SIG-M5 (cell line): ENCODE measurements around the gene SPEN.
"Not testable (repeated sequence)": the region's sequence is repeated elsewhere in the genome, so short reads cannot be mapped to it uniquely, and the experiment has no call there.

ENCODE experiments used
- DNase-seq: peaks from one replicate; lab custom pipeline; 2025; lab: John Stamatoyannopoulos, UW

The SPEN gene

DNA sequence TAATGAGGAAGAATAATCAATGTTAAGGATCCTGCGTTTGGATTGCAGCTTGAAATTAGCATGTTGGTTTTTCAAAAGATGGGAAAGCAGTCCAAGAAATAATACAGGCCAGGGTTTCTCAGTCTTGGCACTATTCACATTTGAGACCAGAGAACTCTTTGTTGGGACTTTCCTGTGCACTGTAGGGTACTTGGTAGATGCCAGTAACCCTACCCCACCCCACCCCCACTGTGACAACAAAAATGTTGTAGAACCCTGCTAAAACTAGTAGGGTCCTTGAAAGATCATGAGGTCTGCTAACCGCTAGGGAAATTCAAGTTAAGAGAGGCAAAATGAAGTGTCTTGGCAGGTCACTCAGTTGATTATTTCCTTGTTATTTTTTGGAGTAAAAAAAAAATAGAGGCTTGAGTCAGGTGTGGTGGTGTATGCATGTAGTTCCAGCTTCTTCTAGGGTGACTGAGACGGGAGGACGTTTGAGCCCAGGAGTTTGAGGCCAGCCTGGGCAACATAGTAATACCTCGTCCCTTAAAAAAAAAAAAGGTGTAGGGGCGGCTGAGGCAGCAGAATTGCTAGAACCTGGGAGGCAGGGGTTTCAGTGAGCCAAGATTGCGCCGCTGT, 53.3 kb downstream of the SPEN start:
- no peak for DNase-seq

DNA sequence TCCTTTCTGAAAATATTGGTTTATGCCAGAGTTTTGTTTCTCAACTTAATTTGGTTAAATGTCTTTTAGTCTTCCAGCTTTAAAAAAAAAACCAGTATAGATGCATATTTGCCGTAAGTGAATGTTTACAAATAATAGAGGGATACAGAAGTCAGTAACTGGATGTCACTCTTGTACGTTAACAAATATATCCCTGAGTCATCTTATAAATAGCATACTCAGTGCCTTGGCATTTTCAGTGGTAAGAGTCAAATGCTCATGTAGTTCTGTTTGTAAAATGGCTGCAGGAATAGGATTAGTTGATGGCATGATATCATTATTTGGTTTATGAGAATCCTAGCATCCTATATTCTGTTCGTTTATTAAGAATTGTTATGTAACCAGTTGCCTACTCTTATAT, 55.4 kb downstream of the SPEN start:
- DNase-seq = no peak

DNA sequence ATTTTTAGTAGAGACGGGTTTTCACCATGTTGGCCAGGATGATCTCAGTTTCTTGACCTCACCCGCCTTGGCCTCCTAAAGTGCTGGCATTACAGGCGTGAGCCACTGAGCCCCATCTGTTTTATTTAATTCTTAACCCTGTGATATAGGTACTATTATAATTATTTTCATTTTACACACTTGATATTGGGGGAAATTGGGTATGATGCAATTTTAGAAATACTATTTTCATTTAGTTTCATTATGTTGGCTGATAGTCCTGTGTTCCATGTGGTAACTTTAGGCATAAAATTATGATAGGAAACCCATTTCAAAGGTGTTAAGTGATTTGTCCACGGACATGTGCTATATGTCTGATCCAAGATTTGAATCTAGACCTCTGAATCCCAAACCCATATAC, 61.1 kb downstream of the SPEN start:
- no peak for DNase-seq

DNA sequence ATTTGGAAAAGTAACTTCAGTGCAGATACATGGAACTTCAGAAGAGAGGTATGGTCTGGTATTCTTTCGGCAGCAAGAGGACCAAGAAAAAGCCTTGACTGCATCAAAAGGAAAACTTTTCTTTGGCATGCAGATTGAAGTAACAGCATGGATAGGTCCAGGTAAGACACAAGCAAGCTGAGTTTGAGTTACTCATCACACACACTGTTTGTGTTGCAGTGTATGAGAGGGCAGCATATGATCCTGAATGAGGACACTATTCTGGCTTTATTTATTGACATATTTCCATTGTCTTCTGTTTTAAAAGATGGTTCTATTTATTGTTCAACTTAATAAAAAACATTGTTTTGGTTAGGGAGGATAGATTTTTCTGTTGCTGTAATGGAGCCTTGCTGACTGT, 63.6 kb downstream of the SPEN start:
- no peak for DNase-seq

DNA sequence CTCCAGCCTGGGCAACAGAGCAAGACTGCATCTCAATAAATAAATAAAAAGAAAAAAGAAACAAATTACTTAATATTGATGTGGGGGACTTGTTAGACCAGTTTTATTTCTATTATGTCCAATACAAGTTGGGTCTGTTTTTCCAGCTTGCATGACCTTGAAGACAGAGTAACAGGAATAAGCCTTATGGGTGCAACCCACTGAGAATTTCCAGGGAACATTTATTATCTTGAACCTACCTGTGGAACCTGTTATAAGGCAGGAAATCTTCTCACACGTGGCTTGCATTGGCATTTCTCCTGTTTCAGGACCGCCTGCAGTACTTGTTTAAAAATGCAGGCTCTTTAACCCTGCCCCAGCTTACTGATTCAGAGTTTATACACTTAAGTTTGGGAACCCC, 64.4 kb downstream of the SPEN start:
- DNase-seq = no peak

DNA sequence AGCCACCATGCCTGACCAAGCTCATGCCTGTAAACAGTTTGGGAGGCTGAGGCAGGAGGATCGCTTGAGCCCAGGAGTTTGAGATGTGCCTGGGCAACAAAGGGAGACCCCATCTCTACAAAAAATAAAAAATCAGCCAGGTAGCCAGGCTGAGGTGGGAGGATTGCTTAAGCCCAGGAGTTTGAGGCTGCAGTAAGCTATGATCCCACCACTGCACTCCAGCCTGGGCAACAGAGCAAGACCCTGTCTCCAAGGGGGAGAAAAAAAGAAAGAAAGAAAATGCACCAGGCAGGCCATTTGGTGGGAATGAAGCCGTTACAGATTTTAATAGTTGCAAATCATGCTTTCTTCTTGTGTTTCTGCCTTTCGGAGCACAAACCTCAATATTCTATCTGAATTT, 66.1 kb downstream of the SPEN start:
- not testable (repeated sequence) for DNase-seq

DNA sequence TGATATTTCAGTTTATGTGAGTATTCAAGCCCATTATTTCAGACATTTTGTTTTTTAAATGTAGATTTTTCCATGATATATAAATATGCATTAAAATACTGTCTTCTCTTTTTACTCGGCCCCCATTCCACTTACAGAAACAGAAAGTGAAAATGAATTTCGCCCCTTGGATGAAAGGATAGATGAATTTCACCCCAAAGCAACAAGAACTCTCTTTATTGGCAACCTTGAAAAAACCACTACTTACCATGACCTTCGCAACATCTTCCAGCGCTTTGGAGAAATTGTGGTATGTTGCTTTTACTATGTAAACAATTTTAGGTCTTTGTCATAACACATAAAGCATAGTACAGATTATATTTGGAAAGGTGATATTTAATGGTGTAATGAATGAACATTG, 68.5 kb downstream of the SPEN start:
- DNase-seq = no peak

DNA sequence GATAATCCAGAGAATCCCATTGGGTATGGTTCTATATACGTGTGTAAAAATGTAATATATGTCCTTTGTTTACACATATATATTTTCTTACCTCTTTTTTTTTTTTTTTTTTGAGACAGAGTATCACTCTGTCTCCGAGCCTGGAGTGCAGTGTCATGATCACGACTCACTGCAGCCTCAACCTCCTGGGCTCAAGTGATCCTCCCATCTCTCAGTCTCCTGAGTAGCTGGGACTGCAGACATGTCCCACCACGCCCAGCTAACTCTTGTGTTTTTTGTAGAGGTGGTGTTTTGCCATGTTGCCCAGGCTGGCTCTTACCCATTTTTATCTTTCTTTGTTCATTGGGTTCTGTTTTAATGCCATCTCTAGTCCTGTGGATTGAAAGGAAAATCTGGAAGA, 68.9 kb downstream of the SPEN start:
- no peak for DNase-seq

DNA sequence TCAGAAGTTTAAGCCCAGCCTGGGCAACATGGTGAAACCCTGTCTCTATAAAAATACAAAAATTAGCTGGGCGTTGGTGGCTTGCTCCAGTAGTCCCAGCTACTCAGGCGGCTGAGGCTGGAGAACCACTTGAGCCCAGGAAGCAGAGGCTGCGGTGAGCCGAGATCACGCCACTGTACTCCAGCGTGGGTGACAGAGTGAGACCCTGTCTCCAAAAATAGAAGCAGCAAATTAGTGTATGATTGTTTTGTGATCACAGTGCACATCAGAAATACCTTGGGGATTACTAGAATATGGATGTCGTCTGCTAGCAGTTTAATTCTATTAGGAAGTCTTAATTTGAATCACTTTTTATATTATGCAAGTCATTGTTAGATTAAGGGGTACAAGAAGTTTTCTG, 69.4 kb downstream of the SPEN start:
- no peak for DNase-seq

DNA sequence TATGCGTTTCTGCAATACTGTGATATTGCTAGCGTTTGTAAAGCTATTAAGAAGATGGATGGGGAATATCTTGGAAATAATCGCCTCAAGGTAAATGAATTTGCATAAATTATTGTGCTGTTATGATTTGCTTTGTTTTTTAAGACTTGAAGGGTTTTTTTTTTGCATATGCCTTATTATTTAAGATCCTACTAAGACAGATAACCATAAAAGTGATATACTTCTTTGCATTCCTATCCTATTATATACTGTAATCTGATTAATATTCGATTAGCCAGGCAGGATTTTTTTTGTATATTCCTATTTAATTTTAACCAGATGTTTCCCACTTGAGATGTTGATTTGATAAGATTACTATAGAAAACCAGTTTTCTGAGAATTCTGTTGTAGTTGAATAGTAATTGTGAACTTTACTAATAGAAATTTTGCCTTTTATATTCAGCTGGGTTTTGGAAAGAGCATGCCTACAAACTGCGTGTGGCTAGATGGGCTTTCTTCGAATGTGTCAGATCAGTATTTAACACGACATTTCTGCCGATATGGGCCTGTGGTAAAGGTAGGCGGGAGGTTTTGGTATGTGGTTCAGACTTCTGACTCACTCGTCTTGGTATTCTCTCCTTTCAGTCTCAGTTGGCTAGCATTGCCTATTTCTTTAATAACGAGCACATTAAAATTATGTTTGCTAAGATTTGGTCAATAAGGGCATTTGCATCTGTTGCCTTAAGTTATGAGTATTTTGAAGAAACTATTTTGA, 71.6 kb downstream of the SPEN start:
- DNase-seq = no peak

DNA sequence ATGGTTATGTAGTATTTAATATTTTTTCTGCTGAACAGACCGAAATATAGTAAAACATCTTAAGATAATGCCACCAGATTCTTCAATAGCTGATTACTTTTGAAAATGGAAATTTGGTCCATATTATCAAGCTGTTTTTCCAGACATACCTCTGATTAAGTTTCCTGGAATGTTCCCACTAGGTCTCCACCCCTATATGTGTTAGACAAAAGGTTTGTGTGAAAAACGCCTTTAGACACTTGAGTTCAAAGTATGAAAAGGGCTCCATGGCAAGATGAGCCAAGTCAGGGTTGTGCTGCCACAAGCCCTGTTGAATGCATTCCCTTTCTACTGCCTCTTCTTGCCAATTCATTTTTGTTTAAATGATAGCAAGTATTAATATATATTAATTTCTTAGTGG, 75.7 kb downstream of the SPEN start:
- DNase-seq = no peak

DNA sequence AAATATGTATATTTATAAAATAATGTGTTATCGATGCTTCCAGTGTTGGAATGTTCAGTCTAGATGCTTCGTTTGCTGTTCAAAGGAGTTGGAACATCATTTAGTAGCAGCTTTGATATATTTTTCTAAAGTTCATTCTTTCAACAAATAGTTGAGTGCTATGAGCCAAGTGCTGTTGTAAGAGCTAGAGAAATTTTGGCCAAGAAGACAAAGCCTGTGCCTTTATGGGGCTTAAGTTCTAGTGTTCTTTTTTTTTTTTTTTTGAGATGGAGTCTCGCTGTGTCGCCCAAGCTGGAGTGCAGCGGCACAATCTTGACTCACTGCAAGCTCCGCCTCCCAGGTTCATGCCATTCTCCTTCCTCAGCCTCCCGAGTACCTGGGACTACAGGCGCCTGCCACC, 78.9 kb downstream of the SPEN start:
- not testable (repeated sequence) for DNase-seq

DNA sequence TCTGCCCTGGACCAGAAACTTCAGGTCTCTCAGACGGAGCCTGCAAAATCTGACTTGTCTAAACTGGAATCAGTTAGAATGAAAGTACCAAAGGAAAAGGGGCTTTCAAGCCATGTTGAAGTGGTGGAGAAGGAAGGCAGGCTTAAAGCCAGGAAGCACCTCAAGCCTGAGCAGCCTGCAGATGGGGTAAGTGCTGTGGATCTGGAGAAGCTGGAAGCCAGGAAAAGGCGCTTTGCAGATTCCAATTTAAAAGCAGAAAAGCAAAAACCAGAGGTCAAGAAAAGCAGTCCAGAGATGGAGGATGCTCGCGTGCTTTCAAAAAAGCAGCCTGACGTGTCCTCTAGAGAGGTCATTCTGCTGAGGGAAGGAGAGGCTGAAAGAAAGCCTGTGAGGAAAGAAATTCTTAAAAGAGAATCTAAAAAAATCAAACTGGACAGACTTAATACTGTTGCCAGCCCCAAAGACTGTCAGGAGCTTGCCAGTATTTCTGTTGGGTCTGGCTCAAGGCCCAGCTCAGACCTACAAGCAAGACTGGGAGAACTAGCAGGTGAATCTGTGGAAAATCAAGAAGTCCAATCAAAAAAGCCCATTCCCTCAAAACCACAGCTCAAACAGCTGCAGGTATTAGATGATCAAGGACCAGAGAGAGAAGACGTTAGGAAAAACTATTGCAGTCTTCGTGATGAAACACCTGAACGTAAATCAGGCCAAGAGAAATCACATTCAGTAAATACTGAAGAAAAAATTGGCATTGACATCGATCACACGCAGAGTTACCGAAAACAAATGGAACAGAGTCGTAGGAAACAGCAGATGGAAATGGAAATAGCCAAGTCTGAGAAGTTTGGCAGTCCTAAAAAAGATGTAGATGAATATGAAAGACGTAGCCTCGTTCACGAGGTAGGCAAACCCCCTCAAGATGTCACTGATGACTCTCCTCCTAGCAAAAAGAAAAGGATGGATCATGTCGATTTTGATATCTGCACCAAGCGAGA, 81.8 kb downstream of the SPEN start:
- no peak for DNase-seq

DNA sequence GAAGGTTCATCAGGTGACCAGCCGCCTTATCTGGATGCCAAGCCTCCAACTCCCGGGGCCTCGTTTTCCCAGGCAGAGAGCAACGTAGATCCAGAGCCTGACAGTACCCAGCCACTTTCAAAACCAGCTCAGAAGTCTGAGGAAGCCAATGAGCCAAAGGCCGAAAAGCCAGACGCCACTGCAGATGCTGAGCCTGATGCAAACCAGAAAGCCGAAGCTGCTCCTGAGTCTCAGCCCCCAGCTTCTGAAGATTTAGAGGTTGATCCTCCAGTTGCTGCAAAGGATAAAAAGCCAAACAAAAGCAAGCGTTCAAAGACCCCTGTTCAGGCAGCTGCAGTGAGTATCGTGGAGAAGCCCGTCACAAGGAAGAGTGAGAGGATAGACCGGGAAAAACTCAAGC, 83.9 kb downstream of the SPEN start:
- no peak for DNase-seq

DNA sequence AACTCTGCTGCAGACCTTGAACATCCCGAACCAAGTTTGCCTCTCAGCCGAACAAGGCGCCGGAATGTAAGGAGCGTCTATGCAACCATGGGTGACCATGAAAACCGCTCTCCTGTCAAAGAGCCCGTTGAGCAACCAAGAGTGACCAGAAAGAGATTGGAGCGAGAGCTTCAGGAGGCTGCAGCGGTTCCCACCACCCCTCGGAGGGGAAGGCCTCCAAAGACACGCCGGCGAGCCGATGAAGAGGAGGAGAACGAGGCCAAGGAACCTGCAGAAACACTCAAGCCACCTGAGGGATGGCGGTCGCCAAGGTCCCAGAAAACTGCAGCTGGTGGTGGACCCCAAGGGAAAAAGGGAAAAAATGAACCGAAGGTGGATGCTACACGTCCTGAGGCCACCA, 84.4 kb downstream of the SPEN start:
- no peak for DNase-seq

DNA sequence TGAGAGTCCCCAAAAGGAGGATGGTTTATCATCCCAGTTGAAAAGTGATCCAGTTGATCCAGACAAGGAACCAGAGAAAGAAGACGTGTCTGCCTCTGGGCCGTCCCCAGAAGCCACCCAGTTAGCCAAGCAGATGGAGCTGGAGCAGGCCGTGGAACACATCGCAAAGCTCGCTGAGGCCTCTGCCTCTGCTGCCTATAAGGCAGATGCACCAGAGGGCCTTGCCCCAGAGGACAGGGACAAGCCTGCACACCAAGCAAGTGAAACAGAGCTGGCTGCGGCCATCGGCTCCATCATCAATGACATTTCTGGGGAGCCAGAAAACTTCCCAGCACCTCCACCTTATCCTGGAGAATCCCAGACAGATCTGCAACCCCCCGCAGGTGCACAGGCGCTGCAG, 85.1 kb downstream of the SPEN start:
- DNase-seq = no peak

DNA sequence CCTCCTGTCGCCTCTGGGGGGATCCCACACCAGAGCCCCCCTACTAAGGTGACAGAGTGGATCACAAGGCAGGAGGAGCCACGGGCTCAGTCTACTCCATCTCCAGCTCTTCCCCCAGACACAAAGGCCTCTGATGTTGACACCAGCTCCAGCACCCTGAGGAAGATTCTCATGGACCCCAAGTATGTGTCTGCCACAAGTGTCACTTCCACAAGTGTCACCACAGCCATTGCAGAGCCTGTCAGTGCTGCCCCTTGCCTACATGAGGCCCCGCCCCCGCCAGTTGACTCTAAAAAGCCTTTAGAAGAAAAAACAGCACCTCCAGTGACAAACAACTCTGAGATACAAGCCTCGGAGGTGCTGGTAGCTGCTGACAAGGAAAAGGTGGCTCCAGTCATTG, 86.2 kb downstream of the SPEN start:
- no peak for DNase-seq

DNA sequence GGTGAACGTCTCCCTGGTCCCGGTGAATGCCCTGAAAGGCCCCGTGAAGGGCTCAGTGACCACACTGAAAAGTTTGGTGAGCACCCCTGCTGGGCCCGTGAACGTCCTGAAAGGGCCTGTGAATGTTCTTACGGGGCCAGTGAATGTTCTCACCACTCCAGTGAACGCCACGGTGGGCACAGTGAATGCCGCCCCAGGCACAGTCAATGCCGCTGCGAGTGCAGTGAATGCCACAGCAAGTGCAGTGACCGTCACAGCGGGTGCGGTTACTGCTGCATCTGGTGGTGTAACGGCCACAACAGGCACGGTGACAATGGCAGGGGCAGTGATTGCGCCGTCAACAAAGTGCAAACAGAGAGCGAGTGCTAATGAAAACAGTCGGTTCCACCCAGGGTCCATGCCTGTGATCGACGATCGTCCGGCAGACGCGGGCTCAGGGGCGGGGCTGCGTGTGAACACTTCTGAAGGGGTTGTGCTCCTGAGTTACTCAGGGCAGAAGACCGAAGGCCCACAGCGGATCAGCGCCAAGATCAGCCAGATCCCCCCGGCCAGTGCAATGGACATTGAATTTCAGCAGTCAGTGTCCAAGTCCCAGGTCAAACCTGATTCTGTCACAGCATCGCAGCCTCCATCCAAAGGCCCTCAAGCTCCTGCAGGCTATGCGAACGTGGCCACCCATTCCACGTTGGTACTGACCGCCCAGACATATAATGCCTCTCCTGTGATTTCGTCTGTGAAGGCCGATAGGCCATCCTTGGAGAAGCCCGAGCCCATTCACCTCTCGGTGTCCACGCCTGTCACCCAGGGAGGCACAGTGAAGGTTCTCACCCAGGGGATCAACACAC, 86.9 kb downstream of the SPEN start:
- no peak for DNase-seq

DNA sequence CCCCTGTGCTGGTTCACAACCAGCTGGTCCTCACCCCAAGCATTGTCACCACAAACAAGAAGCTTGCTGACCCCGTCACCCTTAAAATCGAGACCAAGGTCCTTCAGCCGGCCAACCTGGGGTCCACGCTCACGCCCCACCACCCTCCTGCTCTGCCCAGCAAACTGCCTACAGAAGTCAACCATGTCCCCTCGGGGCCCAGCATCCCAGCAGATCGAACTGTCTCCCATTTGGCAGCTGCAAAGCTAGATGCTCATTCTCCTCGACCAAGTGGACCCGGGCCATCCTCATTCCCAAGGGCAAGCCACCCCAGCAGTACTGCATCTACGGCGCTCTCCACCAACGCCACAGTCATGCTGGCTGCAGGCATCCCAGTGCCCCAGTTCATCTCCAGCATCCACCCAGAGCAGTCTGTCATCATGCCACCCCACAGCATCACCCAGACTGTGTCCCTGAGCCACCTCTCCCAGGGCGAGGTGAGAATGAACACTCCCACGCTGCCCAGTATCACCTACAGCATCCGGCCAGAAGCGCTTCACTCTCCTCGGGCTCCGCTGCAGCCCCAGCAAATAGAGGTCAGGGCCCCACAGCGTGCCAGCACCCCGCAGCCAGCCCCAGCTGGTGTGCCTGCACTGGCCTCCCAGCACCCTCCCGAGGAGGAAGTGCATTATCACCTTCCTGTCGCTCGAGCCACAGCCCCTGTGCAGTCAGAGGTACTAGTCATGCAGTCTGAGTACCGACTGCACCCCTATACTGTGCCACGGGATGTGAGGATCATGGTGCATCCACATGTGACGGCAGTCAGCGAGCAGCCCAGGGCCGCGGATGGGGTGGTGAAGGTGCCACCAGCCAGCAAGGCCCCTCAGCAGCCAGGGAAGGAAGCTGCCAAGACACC, 87.8 kb downstream of the SPEN start:
- no peak for DNase-seq

DNA sequence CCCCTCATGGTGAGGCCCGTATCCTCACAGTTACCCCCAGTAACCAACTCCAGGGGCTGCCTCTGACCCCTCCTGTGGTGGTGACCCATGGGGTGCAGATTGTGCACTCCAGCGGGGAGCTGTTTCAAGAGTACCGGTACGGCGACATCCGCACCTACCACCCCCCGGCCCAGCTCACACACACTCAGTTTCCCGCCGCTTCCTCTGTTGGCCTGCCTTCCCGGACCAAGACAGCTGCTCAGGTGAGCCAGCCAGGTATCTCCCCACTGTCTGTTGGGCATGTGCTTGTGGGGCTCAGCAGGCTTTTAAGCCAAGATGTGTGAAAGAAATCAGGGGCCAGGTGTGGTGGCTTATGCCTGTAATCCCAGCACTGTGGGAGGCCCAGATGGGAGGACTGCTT, 88.5 kb downstream of the SPEN start:
- DNase-seq = no peak

DNA sequence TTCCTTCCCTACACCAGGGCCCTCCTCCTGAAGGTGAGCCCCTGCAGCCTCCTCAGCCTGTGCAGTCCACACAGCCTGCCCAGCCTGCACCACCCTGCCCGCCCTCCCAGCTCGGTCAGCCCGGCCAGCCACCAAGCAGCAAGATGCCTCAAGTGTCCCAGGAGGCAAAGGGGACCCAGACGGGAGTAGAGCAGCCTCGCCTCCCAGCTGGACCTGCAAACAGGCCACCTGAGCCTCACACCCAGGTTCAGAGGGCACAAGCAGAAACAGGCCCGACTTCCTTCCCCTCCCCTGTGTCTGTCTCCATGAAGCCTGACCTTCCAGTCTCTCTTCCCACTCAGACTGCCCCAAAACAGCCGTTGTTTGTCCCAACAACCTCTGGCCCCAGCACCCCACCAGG, 89.6 kb downstream of the SPEN start:
- DNase-seq = no peak
